ENCODE results near the gene OSBPL1A.

Gene OSBPL1A

GRCh38 chr18:24230766-24231165 lies 166.9 kb downstream of the OSBPL1A start:
- TF ChIP-seq TAF1 (IDR thresholded peaks at IDR 0.05; ENCODE audit: borderline replicate concordance, insufficient read depth, low read length) (no peak), REST (IDR thresholded peaks at IDR 0.05; ENCODE audit: insufficient read depth in 1 of 2, low read depth in 2 of 2, low read length in 2 of 2) (no peak), SIN3A (IDR thresholded peaks at IDR 0.05; ENCODE audit: borderline replicate concordance, insufficient read depth, low read length) (no peak), FOXP2 (optimal IDR thresholded peaks at IDR 0.05; ENCODE audit: borderline replicate concordance, extremely low read depth, extremely low read length, insufficient read depth) (no peak), POLR2AphosphoS5 (IDR thresholded peaks at IDR 0.05; ENCODE audit: low read depth, low read length) (no peak)

GRCh38 chr18:24228667-24229041 lies 169.0 kb downstream of the OSBPL1A start:
- TF ChIP-seq POLR2AphosphoS5 (IDR thresholded peaks at IDR 0.05; ENCODE audit: low read depth, low read length), result no peak
- TF ChIP-seq REST (IDR thresholded peaks at IDR 0.05; ENCODE audit: insufficient read depth in 1 of 2, low read depth in 2 of 2, low read length in 2 of 2), result no peak
- TF ChIP-seq SIN3A (IDR thresholded peaks at IDR 0.05; ENCODE audit: borderline replicate concordance, insufficient read depth, low read length), result no peak
- no peak for TF ChIP-seq FOXP2 (optimal IDR thresholded peaks at IDR 0.05; ENCODE audit: borderline replicate concordance, extremely low read depth, extremely low read length, insufficient read depth)

- TF ChIP-seq POLR2AphosphoS5 (IDR thresholded peaks at IDR 0.05; ENCODE audit: low read depth, low read length) (no peak), FOXP2 (optimal IDR thresholded peaks at IDR 0.05; ENCODE audit: borderline replicate concordance, extremely low read depth, extremely low read length, insufficient read depth) (no peak)
Measured at GRCh38 chr18:24227977-24228666, 169.5 kb downstream of the OSBPL1A start.

DNA sequence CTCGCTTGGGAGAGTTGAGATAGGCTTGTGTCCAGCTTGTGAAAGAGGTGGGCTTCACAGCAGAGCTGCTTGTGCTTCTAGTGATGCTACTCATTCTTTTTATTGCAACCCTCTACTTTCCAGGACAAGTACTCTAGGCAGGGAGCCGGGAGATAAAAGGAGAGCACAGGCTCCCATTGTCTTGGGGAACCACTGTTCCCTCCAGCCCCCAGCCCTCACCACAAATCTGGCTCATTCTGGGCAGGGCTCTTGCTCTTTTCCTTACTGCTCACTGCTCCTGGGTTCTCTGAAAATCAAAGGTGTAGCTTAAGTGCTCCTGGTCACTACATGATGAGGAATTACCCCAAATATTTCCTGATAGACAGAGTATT lies 177.3 kb downstream of the OSBPL1A start:
- TF ChIP-seq POLR2AphosphoS5 (IDR thresholded peaks at IDR 0.05; ENCODE audit: low read depth, low read length), result no peak

DNA sequence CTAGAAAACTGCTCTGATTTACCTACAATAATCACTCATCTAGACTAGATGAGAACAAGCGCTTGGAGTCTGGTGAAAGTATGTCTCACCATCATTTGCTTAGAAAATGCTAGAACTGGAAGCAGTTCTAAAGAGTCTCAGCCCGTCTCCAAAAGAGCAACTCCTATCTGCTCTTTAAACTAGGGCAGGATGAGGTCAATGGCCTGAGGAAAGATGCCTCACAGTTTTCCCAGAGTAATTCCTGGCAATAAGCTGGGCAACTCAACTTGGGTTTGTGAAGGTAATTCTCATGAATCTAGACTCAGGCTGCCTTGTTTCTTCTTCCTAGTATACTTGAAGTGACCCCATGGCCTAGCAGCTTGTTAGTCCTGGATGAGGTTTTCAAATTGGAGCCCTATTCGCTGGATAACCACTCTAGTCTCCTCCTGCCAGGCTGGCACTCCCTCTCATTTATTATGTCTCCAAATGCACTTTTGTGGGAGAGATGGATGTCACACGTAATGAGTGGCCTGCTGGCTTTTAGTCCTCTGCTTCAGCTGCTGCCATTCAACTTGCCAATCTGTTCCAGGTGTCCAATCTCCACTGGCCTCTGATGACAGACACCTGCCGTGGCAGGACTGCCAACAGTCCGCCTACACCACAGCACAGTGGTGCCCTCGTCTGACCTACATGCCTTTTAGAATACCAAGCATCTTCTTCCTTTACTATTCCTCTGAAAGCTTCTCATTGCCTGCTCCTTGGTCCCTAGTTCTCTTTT lies 177.9 kb downstream of the OSBPL1A start:
- TF ChIP-seq FOXP2 (optimal IDR thresholded peaks at IDR 0.05; ENCODE audit: borderline replicate concordance, extremely low read depth, extremely low read length, insufficient read depth) (no peak), SIN3A (IDR thresholded peaks at IDR 0.05; ENCODE audit: borderline replicate concordance, insufficient read depth, low read length) (no peak), POLR2AphosphoS5 (IDR thresholded peaks at IDR 0.05; ENCODE audit: low read depth, low read length) (no peak), REST (IDR thresholded peaks at IDR 0.05; ENCODE audit: insufficient read depth in 1 of 2, low read depth in 2 of 2, low read length in 2 of 2) (no peak), TAF1 (IDR thresholded peaks at IDR 0.05; ENCODE audit: borderline replicate concordance, insufficient read depth, low read length) (no peak)

DNA sequence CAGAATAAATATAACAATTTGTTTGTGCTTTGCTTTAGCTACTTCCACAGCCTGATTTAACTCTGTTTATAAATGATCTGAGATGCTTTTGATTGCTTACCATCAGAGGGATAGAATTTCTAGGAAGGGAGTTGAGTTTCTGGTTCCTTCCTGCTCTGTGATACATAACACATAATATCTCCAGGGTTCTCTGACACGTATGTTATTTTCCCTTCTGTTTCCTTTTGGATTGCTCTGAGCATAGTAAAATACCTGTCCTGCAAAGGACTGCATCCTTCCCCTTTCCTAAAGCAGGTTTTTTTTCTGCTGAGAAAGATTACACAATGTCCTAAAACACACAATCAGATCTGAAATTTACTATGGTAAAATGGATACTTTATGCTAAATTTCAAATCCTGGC lies 182.7 kb downstream of the OSBPL1A start:
- TF ChIP-seq REST (IDR thresholded peaks at IDR 0.05; ENCODE audit: insufficient read depth in 1 of 2, low read depth in 2 of 2, low read length in 2 of 2), result no peak
- no peak for TF ChIP-seq FOXP2 (optimal IDR thresholded peaks at IDR 0.05; ENCODE audit: borderline replicate concordance, extremely low read depth, extremely low read length, insufficient read depth)
- TF ChIP-seq TAF1 (IDR thresholded peaks at IDR 0.05; ENCODE audit: borderline replicate concordance, insufficient read depth, low read length), result no peak
- TF ChIP-seq POLR2AphosphoS5 (IDR thresholded peaks at IDR 0.05; ENCODE audit: low read depth, low read length), result no peak
- TF ChIP-seq SIN3A (IDR thresholded peaks at IDR 0.05; ENCODE audit: borderline replicate concordance, insufficient read depth, low read length), result no peak

All from PFSK-1 (cell line).